ENCODE data around the gene PRUNE2.

DNA sequence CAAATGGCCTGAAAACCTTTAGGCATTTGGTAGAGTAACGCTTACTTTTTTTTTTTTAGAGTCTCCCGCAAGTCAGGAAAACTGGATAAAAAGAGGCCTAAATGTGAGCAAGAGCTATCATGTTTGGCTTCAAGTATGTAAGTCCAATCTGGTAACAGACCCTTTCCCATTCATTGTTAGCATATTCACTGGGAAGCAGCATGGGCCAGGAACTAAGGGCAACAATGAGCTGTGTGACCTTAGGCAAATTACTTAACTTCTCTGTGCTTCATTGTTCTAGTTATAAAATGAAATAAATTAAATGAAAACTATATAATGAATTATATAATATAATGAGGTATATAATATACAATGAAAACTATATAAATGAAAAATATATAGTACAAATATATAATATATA is 256.0 kb downstream of the PRUNE2 start:
- TF ChIP-seq, protein P1, sequence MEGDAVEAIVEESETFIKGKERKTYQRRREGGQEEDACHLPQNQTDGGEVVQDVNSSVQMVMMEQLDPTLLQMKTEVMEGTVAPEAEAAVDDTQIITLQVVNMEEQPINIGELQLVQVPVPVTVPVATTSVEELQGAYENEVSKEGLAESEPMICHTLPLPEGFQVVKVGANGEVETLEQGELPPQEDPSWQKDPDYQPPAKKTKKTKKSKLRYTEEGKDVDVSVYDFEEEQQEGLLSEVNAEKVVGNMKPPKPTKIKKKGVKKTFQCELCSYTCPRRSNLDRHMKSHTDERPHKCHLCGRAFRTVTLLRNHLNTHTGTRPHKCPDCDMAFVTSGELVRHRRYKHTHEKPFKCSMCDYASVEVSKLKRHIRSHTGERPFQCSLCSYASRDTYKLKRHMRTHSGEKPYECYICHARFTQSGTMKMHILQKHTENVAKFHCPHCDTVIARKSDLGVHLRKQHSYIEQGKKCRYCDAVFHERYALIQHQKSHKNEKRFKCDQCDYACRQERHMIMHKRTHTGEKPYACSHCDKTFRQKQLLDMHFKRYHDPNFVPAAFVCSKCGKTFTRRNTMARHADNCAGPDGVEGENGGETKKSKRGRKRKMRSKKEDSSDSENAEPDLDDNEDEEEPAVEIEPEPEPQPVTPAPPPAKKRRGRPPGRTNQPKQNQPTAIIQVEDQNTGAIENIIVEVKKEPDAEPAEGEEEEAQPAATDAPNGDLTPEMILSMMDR (IDR thresholded peaks at IDR 0.05), result no peak
- no peak for TF ChIP-seq POLR2AphosphoS5 (IDR thresholded peaks at IDR 0.05)
- TF ChIP-seq POLR2A (IDR thresholded peaks at IDR 0.05; ENCODE audit: low read depth), result no peak
- TF ChIP-seq EP300 (IDR thresholded peaks at IDR 0.05), result no peak
